Upper lobe of right lung (tissue), 1 donor: ENCODE results near the gene MRPS2. TPM values are rescaled to one million over a fixed set of nuclear protein-coding genes. Genes with fewer than 3 reads are reported as not detected.
"Not testable (repeated sequence)": the region's sequence is repeated elsewhere in the genome, so short reads cannot be mapped to it uniquely, and the experiment has no call there.

ENCODE experiments used
- ATAC-seq: fragments of 200-7000 bp; cut with Tn5 transposase; one replicate; pipeline ENCODE4 v1.9.1; 2020; ENCODE audit warnings: mild to moderate bottlenecking, moderate library complexity
- DNase-seq: peaks from one replicate; pipeline ENCODE4 v3.0.0-alpha.2; 2020
- H3K27ac ChIP-seq: fragments of 200-600 bp; one replicate; pipeline ENCODE4 v1.8.0; 2022
- H3K27me3 ChIP-seq: fragments of 200-600 bp; one replicate; pipeline ENCODE4 v1.8.0; 2022; ENCODE audit warnings: mild to moderate bottlenecking
- H3K36me3 ChIP-seq: fragments of 200-600 bp; one replicate; pipeline ENCODE4 v1.8.0; 2022
- H3K4me1 ChIP-seq: fragments of 200-600 bp; one replicate; pipeline ENCODE4 v1.8.0; 2022
- H3K4me3 ChIP-seq: fragments of 200-600 bp; one replicate; pipeline ENCODE4 v1.8.0; 2022; ENCODE audit warnings: mild to moderate bottlenecking
- H3K9me3 ChIP-seq: fragments of 200-600 bp; one replicate; pipeline ENCODE4 v1.8.0; 2022
- intact Hi-C: fragments of 100-400 bp; cut with DNase I; formaldehyde crosslinking; loops from one replicate; pipeline ENCODE4 v1.11.0; 2022
- long read RNA-seq: library from polyadenylated mRNA; unstranded; transcript quantifications from one replicate; pipeline ENCODE4 v2.0.0, GENCODE V29; 2021
- total RNA-seq: library from RNA; stranded (reverse); fragmentation: NEBNext Ultra II Directional; extraction: Animal tissue kit (Norgen Biotek cat#: 25700); gene quantifications from one replicate; pipeline ENCODE4 v1.2.1, GENCODE V29; 2021
- TF ChIP-seq, protein P1 (sequence below): fragments of 200-600 bp; IDR thresholded peaks from one replicate; pipeline ENCODE4 v1.8.0; 2022; ENCODE audit warnings: antibody characterized with exemption
- donor health status: DM: no; HTN: yes; CAD: no; lungs with severe emphysema.

MRPS2 gene
- 23.0 TPM for total RNA-seq
- long read RNA-seq, transcript MRPS2-201 (4 exons, 1,510 nt): major isoform, 35 of 40 reads
- long read RNA-seq, partial matches to known transcripts: 0 of 40 reads
- long read RNA-seq, other reads (novel, unspliced or antisense): 2 of 40 reads

DNA sequence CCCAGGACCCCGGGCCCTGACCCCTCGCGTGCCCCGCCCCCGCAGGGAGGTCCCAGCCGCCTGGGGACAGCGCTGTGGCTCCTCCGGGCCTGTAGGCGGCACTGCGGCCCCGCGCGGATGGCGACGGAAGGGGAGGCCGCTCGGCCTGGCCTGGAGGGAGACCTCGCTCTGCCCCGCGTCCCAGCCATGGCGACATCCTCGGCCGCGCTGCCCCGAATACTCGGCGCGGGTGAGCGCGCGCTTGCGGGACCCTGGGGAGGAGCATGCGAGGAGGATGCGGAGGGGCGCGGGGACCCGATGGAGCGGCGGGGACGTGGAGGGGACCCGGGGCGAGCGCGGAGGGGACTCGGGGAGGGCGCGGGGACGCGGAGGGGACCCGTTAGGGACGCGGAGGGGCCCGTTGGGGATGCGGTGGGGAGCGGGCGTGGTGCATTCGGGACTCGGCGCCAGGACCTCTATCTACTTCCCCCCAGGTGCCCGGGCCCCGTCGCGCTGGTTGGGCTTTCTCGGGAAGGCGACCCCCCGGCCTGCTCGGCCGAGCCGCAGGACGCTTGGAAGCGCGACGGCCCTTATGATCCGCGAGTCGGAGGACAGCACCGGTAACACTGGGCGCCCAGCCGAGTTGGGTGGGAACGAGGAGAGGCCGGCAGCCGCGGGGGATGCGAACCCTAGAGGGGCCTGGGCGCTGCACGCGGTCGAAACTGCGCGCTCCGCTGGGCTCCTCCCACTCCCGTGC, at the start of gene MRPS2:
TSS of gene MRPS2 (plus strand) at position 158 of the 736 bp plus-strand sequence. CDS start at position 187, 29 bp downstream.
- ATAC-seq (peak; percentile 96), DNase-seq (peak; percentile 95)

DNA sequence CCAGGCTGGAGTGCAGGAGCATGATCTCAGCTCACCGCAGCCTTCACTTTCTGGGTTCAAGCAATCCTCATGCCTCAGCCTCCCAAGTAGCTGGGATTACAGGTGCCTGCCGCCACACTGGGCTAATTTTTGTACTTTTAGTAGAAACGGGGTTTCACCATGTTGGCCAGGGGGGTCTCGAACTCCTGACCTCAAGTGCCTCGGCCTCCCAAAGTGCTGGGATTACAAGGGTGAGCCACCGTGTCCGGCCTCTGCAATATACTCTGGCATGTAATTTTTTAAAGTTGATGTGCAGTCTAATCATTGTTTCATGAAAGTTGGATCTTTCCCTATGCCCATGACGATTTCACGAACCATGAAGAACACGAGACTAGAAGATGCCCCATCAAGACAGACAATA, 49.5 kb upstream of the MRPS2 start:
- DNase-seq (no peak), ATAC-seq (no peak)
- H3K27ac ChIP-seq: no peak overlapping the region
- H3K4me1 ChIP-seq: no peaks in the 10 kb centered on the region
- no peaks in the 10 kb centered on the region for H3K27me3 ChIP-seq
- H3K4me3 ChIP-seq: no peak overlapping the region
- TF ChIP-seq, protein P1, sequence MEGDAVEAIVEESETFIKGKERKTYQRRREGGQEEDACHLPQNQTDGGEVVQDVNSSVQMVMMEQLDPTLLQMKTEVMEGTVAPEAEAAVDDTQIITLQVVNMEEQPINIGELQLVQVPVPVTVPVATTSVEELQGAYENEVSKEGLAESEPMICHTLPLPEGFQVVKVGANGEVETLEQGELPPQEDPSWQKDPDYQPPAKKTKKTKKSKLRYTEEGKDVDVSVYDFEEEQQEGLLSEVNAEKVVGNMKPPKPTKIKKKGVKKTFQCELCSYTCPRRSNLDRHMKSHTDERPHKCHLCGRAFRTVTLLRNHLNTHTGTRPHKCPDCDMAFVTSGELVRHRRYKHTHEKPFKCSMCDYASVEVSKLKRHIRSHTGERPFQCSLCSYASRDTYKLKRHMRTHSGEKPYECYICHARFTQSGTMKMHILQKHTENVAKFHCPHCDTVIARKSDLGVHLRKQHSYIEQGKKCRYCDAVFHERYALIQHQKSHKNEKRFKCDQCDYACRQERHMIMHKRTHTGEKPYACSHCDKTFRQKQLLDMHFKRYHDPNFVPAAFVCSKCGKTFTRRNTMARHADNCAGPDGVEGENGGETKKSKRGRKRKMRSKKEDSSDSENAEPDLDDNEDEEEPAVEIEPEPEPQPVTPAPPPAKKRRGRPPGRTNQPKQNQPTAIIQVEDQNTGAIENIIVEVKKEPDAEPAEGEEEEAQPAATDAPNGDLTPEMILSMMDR: no peak
- H3K9me3 ChIP-seq: no peaks in the 10 kb centered on the region
- H3K36me3 ChIP-seq: no peaks in the 10 kb centered on the region
- intact Hi-C loops: no loop called here

More for the DNA sequence above, at the start of gene MRPS2:
- Histone ChIP-seq H3K4me3 (peak within 1 kb of the TSS; percentile 91), H3K9me3 (no peaks in the 10 kb centered on the region), H3K27me3 (no peaks in the 10 kb centered on the region), H3K36me3 (peaks cover 24% of the 10 kb centered on the region), H3K27ac (peak within 1 kb of the TSS; percentile 85), H3K4me1 (peaks cover 21% of the 10 kb centered on the region)
- intact Hi-C loops: no loop called here
- TF ChIP-seq, protein P1: peak; percentile 88

- intact Hi-C loops, DNase-seq, H3K4me1 ChIP-seq, H3K27ac ChIP-seq, H3K36me3 ChIP-seq, H3K9me3 ChIP-seq, H3K27me3 ChIP-seq, H3K4me3 ChIP-seq, ATAC-seq: not testable (repeated sequence)
Measured at GRCh38 chr9:135451909-135452308, 48.6 kb upstream of the MRPS2 start.

DNA sequence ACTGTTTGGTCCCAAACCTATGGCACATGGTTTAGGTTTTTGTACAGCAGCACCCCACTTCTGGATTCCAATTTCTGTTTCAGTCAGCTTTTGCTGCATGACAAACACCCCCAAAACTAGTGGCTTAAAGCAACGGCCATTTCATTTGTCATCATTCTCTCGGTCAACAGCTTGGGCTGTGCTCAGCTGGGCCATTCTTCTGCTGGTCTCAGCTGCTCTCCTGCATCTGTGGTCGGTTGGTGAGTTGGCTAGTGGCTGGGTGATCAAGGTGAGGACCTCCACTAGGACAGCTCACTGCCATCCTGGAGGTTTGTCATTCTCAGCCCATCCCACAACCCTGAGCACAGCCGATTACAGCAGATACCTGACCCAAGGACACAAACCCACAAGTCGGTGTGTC, 45.7 kb upstream of the MRPS2 start:
- Histone ChIP-seq H3K27ac (no peak overlapping the region), H3K4me1 (no peaks in the 10 kb centered on the region), H3K9me3 (no peaks in the 10 kb centered on the region), H3K4me3 (no peak overlapping the region), H3K27me3 (no peaks in the 10 kb centered on the region), H3K36me3 (no peaks in the 10 kb centered on the region)
- TF ChIP-seq, protein P1: no peak
- intact Hi-C loops: no loop called here
- ATAC-seq (no peak), DNase-seq (no peak)

DNA sequence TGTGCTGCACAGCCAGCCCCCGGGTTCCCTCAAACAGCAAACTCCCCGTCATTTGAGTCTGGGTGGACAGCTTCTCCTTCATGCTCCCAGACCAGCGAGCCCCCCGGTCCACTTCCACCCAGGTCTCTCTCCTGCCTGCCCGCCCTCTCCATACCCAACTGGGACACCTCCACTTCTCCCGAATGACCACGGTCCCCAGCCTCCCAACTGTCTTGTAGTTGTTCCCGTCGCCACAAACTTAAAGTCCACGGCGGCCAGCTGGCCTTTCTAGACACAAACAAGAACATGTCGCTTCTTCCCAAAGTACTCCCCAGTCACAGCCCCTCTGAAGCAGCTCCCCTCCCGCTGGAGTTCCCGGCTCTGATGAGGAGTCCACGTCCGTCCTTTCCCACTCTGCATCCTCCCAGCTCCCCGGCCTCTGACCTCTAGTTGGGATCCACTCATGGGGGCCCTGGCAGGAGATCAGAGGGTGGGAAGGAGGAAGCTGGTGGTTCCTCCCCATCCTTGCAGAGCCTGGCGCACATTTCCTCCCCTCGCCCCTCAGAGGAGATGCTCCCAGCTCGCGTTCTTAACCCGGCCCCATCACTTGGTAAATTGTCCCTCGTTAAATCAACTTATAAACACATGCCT, 45.0 kb upstream of the MRPS2 start:
- DNase-seq: no peak
- H3K9me3 ChIP-seq: no peaks in the 10 kb centered on the region

More for the DNA sequence above, 45.0 kb upstream of the MRPS2 start:
- no peak for ATAC-seq
- TF ChIP-seq, protein P1: no peak
- intact Hi-C loops: no loop called here
- H3K36me3 ChIP-seq: no peaks in the 10 kb centered on the region
- no peak overlapping the region for H3K4me3 ChIP-seq
- H3K4me1 ChIP-seq: no peaks in the 10 kb centered on the region
- H3K27ac ChIP-seq: no peak overlapping the region
- no peaks in the 10 kb centered on the region for H3K27me3 ChIP-seq
